GM18873 (cell line): ENCODE results near the gene MSRB2.

Experiments
- ATAC-seq: cut with Tn5 transposase; IDR thresholded peaks from one replicate; pipeline ENCODE4 v1.9.1; 2021; ENCODE audit warnings: mild to moderate bottlenecking, moderate library complexity, moderate number of reproducible peaks; ENCODE audit not compliant: unreplicated experiment, low FRiP score

The MSRB2 gene

GRCh38 chr10:23106331-23107072, 11.1 kb downstream of the MSRB2 start:
- no peak for ATAC-seq

GRCh38 chr10:23110722-23111516, 15.5 kb downstream of the MSRB2 start:
- ATAC-seq: no peak

- no peak for ATAC-seq
These were observed 16.3 kb downstream of the MSRB2 start for GRCh38 chr10:23111517-23112286.

GRCh38 chr10:23114228-23114850, 19.0 kb downstream of the MSRB2 start:
- ATAC-seq: no peak

- ATAC-seq: no peak
These were observed 21.3 kb downstream of the MSRB2 start for GRCh38 chr10:23116486-23117205.

GRCh38 chr10:23120001-23120934, 24.9 kb downstream of the MSRB2 start:
- ATAC-seq: no peak

GRCh38 chr10:23121135-23121534, 25.8 kb downstream of the MSRB2 start:
- ATAC-seq: no peak

GRCh38 chr10:23136462-23136861, 41.1 kb downstream of the MSRB2 start:
- no peak for ATAC-seq

GRCh38 chr10:23139677-23140076, 44.3 kb downstream of the MSRB2 start:
- ATAC-seq: no peak

- ATAC-seq: no peak
These were observed 46.6 kb downstream of the MSRB2 start for GRCh38 chr10:23141995-23142394.

GRCh38 chr10:23146258-23146657, 50.9 kb downstream of the MSRB2 start:
- no peak for ATAC-seq

- ATAC-seq: no peak
These were observed 51.7 kb downstream of the MSRB2 start for GRCh38 chr10:23147035-23147434.

- no peak for ATAC-seq
These were observed 52.8 kb downstream of the MSRB2 start for GRCh38 chr10:23148214-23148613.

- ATAC-seq: no peak
These were observed 54.7 kb downstream of the MSRB2 start for GRCh38 chr10:23150091-23150490.

- no peak for ATAC-seq
These were observed 55.2 kb downstream of the MSRB2 start for GRCh38 chr10:23150610-23151009.

GRCh38 chr10:23151071-23151470, 55.7 kb downstream of the MSRB2 start:
- ATAC-seq: no peak

GRCh38 chr10:23155169-23155568, 59.8 kb downstream of the MSRB2 start:
- ATAC-seq: no peak

GRCh38 chr10:23156447-23157150, 61.2 kb downstream of the MSRB2 start:
- ATAC-seq: no peak
